Measurements from ENCODE around the gene MBOAT1. TPM values are rescaled to one million over a fixed set of nuclear protein-coding genes. Genes with fewer than 3 reads are reported as not detected.

MBOAT1 gene
- total RNA-seq, 2 experiments from 2014 or later: not detected

DNA sequence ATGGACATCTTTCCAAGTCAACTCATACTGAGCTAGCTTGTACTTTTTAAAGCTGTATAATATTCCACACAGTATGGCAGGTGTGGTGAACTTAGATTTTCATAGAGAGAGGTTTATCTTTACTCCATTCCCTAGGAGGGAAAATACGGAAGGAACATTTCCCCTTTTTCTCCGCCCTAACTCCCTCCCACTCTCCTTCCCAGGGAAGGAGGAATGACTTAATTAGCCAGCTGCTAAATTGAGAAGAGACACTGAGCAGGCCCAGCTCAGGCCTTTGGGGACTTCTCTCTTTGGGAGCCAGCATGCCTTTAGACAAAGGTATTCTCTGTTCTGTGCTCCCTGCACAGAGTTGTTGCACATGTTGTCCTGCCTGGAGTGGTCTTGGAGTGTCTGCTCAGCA is 46.1 kb downstream of the MBOAT1 start:
- no peaks in the 10 kb centered on the region for H4K20me1 ChIP-seq (ENCODE audit: insufficient read depth, low read length)
- no peaks in the 10 kb centered on the region for H3K79me2 ChIP-seq (ENCODE audit: insufficient read depth, low read depth, low read length)
- POLR2A ChIA-PET: interaction anchor here (0.6 to 1.3 kb wide), 3 partner anchors 10 to 52 kb away, joined by 3 to 4 read pairs (median 3); no protein-coding TSS in a partner anchor
- CTCF ChIA-PET (ENCODE audit: unreplicated experiment): no interaction called here
- H3K27ac ChIP-seq (ENCODE audit: low read depth, low read length, poor library complexity, severe bottlenecking): no peak overlapping the region
- DNase-seq (ENCODE audit: low spot score): no peak
- intact Hi-C loops (cut with micrococcal nuclease; ENCODE audit: unreplicated experiment): no loop called here
- H3K4me3 ChIP-seq (ENCODE audit: low read depth, low read length, poor library complexity, severe bottlenecking): no peak overlapping the region
- H3K4me2 ChIP-seq (ENCODE audit: low read length): no peak overlapping the region
- H2AFZ ChIP-seq (ENCODE audit: low read length): no peak overlapping the region
- no TSS peak for BruUV-seq (replicated peaks)
- no peaks in the 10 kb centered on the region for H3K36me3 ChIP-seq (ENCODE audit: insufficient read depth, low read length)
- H3K9me3 ChIP-seq (ENCODE audit: low read length): no peaks in the 10 kb centered on the region
- TF ChIP-seq EZH2phosphoT487 (IDR thresholded peaks at IDR 0.05; ENCODE audit: borderline replicate concordance, low read depth, low read length): no peak
- TF ChIP-seq, protein P1, sequence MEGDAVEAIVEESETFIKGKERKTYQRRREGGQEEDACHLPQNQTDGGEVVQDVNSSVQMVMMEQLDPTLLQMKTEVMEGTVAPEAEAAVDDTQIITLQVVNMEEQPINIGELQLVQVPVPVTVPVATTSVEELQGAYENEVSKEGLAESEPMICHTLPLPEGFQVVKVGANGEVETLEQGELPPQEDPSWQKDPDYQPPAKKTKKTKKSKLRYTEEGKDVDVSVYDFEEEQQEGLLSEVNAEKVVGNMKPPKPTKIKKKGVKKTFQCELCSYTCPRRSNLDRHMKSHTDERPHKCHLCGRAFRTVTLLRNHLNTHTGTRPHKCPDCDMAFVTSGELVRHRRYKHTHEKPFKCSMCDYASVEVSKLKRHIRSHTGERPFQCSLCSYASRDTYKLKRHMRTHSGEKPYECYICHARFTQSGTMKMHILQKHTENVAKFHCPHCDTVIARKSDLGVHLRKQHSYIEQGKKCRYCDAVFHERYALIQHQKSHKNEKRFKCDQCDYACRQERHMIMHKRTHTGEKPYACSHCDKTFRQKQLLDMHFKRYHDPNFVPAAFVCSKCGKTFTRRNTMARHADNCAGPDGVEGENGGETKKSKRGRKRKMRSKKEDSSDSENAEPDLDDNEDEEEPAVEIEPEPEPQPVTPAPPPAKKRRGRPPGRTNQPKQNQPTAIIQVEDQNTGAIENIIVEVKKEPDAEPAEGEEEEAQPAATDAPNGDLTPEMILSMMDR (conservative IDR thresholded peaks at IDR 0.05; ENCODE audit: low read length): no peak
- no peaks in the 10 kb centered on the region for H3K4me1 ChIP-seq (ENCODE audit: insufficient read depth, low read length, poor library complexity, severe bottlenecking)
- no peaks in the 10 kb centered on the region for H3K9me2 ChIP-seq (ENCODE audit: insufficient read depth, low read length)

DNA sequence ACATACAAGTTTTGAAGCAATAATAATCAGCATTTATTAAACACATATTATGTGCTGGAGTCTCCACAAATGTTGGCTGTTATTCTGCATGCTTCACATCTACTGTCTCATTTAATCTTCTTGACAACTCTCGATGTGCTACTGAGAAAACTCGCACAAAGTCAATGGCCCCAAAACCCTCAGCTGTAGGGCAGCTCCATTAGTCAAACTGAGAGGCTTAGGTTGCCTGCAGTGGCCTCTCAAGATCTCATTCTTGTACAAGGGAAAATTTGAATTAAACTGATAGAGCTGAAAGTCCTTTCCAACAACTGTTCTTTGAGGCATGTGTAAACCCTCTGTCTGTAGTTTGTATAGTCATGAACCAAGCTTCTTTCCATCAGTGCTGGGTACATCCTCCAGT is 49.8 kb downstream of the MBOAT1 start:
- no TSS peak for BruUV-seq (replicated peaks)
- Histone ChIP-seq H3K9me2 (ENCODE audit: insufficient read depth, low read length) (no peaks in the 10 kb centered on the region), H3K27ac (ENCODE audit: low read depth, low read length, poor library complexity, severe bottlenecking) (no peak overlapping the region), H2AFZ (ENCODE audit: low read length) (no peak overlapping the region), H3K79me2 (ENCODE audit: insufficient read depth, low read depth, low read length) (no peaks in the 10 kb centered on the region), H3K4me1 (ENCODE audit: insufficient read depth, low read length, poor library complexity, severe bottlenecking) (no peaks in the 10 kb centered on the region), H3K4me2 (ENCODE audit: low read length) (no peak overlapping the region), H3K4me3 (ENCODE audit: low read depth, low read length, poor library complexity, severe bottlenecking) (no peak overlapping the region), H3K9me3 (ENCODE audit: low read length) (no peaks in the 10 kb centered on the region), H3K36me3 (ENCODE audit: insufficient read depth, low read length) (no peaks in the 10 kb centered on the region), H4K20me1 (ENCODE audit: insufficient read depth, low read length) (no peaks in the 10 kb centered on the region)
- no peak for TF ChIP-seq EZH2phosphoT487 (IDR thresholded peaks at IDR 0.05; ENCODE audit: borderline replicate concordance, low read depth, low read length)
- TF ChIP-seq, protein P1 (conservative IDR thresholded peaks at IDR 0.05; ENCODE audit: low read length): no peak
- CTCF ChIA-PET (ENCODE audit: unreplicated experiment): no interaction called here
- intact Hi-C loops (cut with micrococcal nuclease; ENCODE audit: unreplicated experiment): no loop called here
- no peak for DNase-seq (ENCODE audit: low spot score)
- POLR2A ChIA-PET: no interaction called here

DNA sequence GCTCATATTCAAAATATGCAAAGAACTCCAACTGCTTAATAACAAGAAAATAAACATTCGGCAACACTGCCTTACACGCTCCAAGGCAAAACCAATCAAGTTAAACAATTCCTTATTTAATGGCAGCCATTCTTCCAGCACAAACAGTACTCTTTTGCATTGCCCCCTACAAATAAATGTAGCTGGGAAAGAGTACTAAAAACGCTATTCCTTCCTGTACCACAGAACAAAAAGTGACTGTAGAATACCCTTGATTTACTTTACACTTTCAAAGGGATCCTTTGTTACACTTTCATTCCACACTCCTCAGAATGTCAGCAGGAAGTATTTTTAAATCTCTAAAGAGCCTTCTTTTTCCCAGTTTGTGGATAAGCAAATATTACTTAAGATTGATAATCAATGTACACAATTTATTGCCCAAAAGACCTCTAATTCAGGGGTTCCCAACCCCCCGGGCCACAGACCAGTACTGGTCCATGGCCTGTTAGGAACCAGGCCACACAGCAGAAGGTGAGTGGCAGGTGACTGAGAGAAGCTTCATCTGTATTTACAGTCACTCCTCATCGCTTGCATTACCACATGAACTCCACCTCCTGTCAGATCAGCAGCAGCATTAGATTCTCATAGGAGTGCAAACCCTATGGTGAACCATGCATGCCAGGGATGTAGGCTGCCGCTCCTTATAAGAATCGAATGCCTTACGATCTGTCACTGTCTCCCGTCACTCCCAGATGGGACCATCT is 51.6 kb downstream of the MBOAT1 start:
- Histone ChIP-seq H3K27ac (ENCODE audit: low read depth, low read length, poor library complexity, severe bottlenecking) (no peak overlapping the region), H3K4me3 (ENCODE audit: low read depth, low read length, poor library complexity, severe bottlenecking) (no peak overlapping the region), H3K9me2 (ENCODE audit: insufficient read depth, low read length) (no peaks in the 10 kb centered on the region), H2AFZ (ENCODE audit: low read length) (no peak overlapping the region), H3K9me3 (ENCODE audit: low read length) (no peaks in the 10 kb centered on the region), H3K4me1 (ENCODE audit: insufficient read depth, low read length, poor library complexity, severe bottlenecking) (no peaks in the 10 kb centered on the region), H4K20me1 (ENCODE audit: insufficient read depth, low read length) (no peaks in the 10 kb centered on the region), H3K79me2 (ENCODE audit: insufficient read depth, low read depth, low read length) (no peaks in the 10 kb centered on the region), H3K4me2 (ENCODE audit: low read length) (no peak overlapping the region), H3K36me3 (ENCODE audit: insufficient read depth, low read length) (no peaks in the 10 kb centered on the region)
- BruUV-seq (replicated peaks): no TSS peak
- intact Hi-C loops (cut with micrococcal nuclease; ENCODE audit: unreplicated experiment): no loop called here
- no peak for DNase-seq (ENCODE audit: low spot score)
- CTCF ChIA-PET (ENCODE audit: unreplicated experiment): no interaction called here
- TF ChIP-seq EZH2phosphoT487 (IDR thresholded peaks at IDR 0.05; ENCODE audit: borderline replicate concordance, low read depth, low read length): no peak
- TF ChIP-seq, protein P1 (conservative IDR thresholded peaks at IDR 0.05; ENCODE audit: low read length): no peak
- POLR2A ChIA-PET: interaction anchor here (0.6 to 1.3 kb wide), 3 partner anchors 16 to 974 kb away, joined by 3 to 5 read pairs (median 4); no protein-coding TSS in a partner anchor
